Measurements from ENCODE around the gene AGAP9. TPM values are rescaled to one million over a fixed set of nuclear protein-coding genes. Genes with fewer than 3 reads are reported as not detected.

AGAP9 gene
- total and polyA plus RNA-seq, 2 of the 8 experiments (the other 6 are each of a cell fraction or from before 2014, with no cell fraction given): 7.2 to 9.3 TPM

- Histone ChIP-seq H3K23ac (ENCODE audit: insufficient read length) (no peak overlapping the region), H2AFZ (ENCODE audit: low read length) (0 out of 2 replicates have a peak overlapping the region, but pooled peaks have one; percentile 40), H4K5ac (ENCODE audit: insufficient read length, low read depth, low read length) (no peak overlapping the region), H2BK12ac (ENCODE audit: low read depth, low read length) (peak overlapping the region; percentile 90; the same call in 1 of the 2 replicates), H3K79me1 (ENCODE audit: low read depth, low read length) (no peaks in the 10 kb centered on the region), H3K4me3 (ENCODE audit: extremely low read depth in 1 of 4, insufficient read depth in 2 of 4, low read depth in 3 of 4, low read length in 4 of 4) (no peak overlapping the region), H2BK15ac (ENCODE audit: low read length) (peak overlapping the region; percentile 65; the same call in 1 of the 2 replicates), H3K4me1 (replicated peaks in 1 of 4; ENCODE audit: control insufficient read depth in 3 of 4, insufficient read depth in 4 of 4, low read length in 3 of 4) (peaks cover 0 to 7% (median 3%) of the 10 kb centered on the region in 4 experiments; a peak in 4 of 7 replicates), H3K36me3 (ENCODE audit: control insufficient read depth in 2 of 4, insufficient read depth in 4 of 4, low read length in 3 of 4) (no peaks in the 10 kb centered on the region), H4K20me1 (replicated peaks in 1 of 2; ENCODE audit: control insufficient read depth in 1 of 2, insufficient read depth in 2 of 2, low read length in 2 of 2) (peaks cover 0 to 2% of the 10 kb centered on the region in 2 experiments), H4K91ac (replicated peaks; ENCODE audit: insufficient read length, low read length) (no peak overlapping the region), H3K27ac (ENCODE audit: low read depth, low read length) (no peak overlapping the region), H3K27me3 (replicated peaks in 1 of 4; ENCODE audit: control insufficient read depth in 3 of 4, extremely low read depth in 1 of 4, insufficient read depth in 3 of 4, low read length in 3 of 4) (no peaks in the 10 kb centered on the region), H3K9me3 (ENCODE audit: insufficient read depth in 2 of 2, low read depth in 1 of 2, low read length in 1 of 2) (no peaks in the 10 kb centered on the region), H4K8ac (ENCODE audit: extremely low read depth, insufficient read depth, low read length) (peak overlapping the region; percentile 20; the same call in 1 of the 2 replicates), H3K23me2 (ENCODE audit: low read depth, low read length) (peaks cover 6% of the 10 kb centered on the region; the same call in 1 of the 2 replicates), H3K18ac (ENCODE audit: extremely low read depth, low read length) (peak overlapping the region; percentile 60; the same call in 1 of the 2 replicates), H3K9ac (replicated peaks in 1 of 4; ENCODE audit: extremely low read depth in 1 of 4, low read depth in 3 of 4, low read length in 3 of 4) (no peak overlapping the region), H3K14ac (ENCODE audit: insufficient read length) (no peak overlapping the region), H2BK5ac (ENCODE audit: low read depth, low read length) (0 out of 2 replicates have a peak overlapping the region, but pooled peaks have one; percentile 35), H3K56ac (replicated peaks; ENCODE audit: insufficient read length, low read depth, low read length) (no peak overlapping the region), H2AK5ac (ENCODE audit: low read depth, low read length) (0 out of 2 replicates have a peak overlapping the region, but pooled peaks have one; percentile 33), H3K4ac (replicated peaks; ENCODE audit: insufficient read length, low read depth, low read length) (peak overlapping the region; percentile 53), H2BK120ac (replicated peaks; ENCODE audit: low read depth, low read length) (no peak overlapping the region), H3K79me2 (ENCODE audit: control insufficient read depth in 1 of 2, insufficient read depth in 2 of 2, low read length in 2 of 2) (no peaks in the 10 kb centered on the region), H2BK20ac (ENCODE audit: low read length) (0 out of 2 replicates have a peak overlapping the region, but pooled peaks have one; percentile 9), H3K4me2 (ENCODE audit: insufficient read depth in 1 of 2, low read depth in 2 of 2, low read length in 2 of 2) (no peak overlapping the region)
- POLR2A ChIA-PET (ENCODE audit: partially characterized antibody): interaction anchor here (0.6 kb wide), 1 partner anchor 140 kb away, joined by 3 read pairs; no protein-coding TSS in a partner anchor
- no peak for FAIRE-seq
- no peak for DNase-seq (ENCODE audit: low read depth in 1 of 2, low spot score in 2 of 2)
- no peak for TF ChIP-seq HDAC6 (IDR thresholded peaks at IDR 0.05; ENCODE audit: low read depth, low read length)
- no peak for TF ChIP-seq HDAC2 (IDR thresholded peaks at IDR 0.05; ENCODE audit: borderline replicate concordance in 1 of 2, low read depth in 2 of 2, low read length in 2 of 2)
- no peak for TF ChIP-seq TAF1 (IDR thresholded peaks at IDR 0.05; ENCODE audit: low read depth, low read length)
- no peak for TF ChIP-seq EGR1 (IDR thresholded peaks at IDR 0.05; ENCODE audit: borderline replicate concordance, low read depth, low read length)
- no peak for TF ChIP-seq RAD21 (IDR thresholded peaks at IDR 0.05 in 1 of 2, conservative IDR thresholded peaks at IDR 0.05 in 1 of 2; ENCODE audit: low read depth in 2 of 2, low read length in 2 of 2)
- CTCF ChIA-PET (ENCODE audit: partially characterized antibody): interaction anchor here (1.2 to 1.7 kb wide), 3 partner anchors 11 to 91 kb away, joined by 3 to 6 read pairs (median 3); no protein-coding TSS in a partner anchor
- WGBS, 2 experiments (ENCODE audit: extremely low coverage in 1 of 2, insufficient coverage in 1 of 2, insufficient read length in 1 of 2, insufficient replicate concordance in 2 of 2, low coverage in 1 of 2, low lambda C conversion rate in 2 of 2, missing lambda C conversion rate in 1 of 2): 74% methylated on average over 6 of the region's 7 CpGs; no CpG with 5 or more reads in 1 of the 2 experiments
Observed at GRCh38 chr10:47453141-47454007, 70.1 kb downstream of the AGAP9 start.
